ENCODE results near the gene SYT8. TPM values are rescaled to one million over a fixed set of nuclear protein-coding genes. Genes with fewer than 3 reads are reported as not detected.
A peak's percentile ranks its signal among the peaks of the same experiment; 100 is the strongest.

SYT8 gene
- total and polyA plus RNA-seq, 3 experiments from 2014 or later = not detected

DNA sequence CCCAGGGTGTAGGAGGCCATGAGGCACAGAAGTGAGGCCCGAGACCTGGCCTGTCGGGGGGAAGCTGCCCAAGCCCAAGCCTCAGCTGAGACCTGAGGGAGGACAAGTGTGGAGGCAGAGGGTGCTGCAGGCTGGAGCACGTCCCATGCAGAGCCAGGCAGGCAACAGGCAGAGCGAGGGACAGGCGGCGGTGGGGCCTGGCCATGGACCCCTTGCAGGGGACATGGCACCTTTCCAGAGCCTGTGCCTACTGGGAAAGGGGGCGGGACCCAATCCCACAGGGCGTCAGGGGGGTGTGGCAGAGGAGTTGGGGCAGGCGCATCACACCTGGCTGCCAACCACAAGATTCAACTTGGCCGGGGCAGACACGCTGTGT is 8.3 kb downstream of the SYT8 start:
- Histone ChIP-seq H3K27ac (ENCODE audit: low read depth, low read length) (no peak overlapping the region), H3K9me3 (ENCODE audit: low read length) (no peaks in the 10 kb centered on the region), H3K4me1 (ENCODE audit: insufficient read depth, low read length) (peaks cover 44% of the 10 kb centered on the region), H3K4me3 (ENCODE audit: low read length) (no peak overlapping the region), H3K36me3 (ENCODE audit: insufficient read depth, low read length) (no peaks in the 10 kb centered on the region), H3K27me3 (ENCODE audit: insufficient read depth, low read length, poor library complexity, severe bottlenecking) (no peaks in the 10 kb centered on the region)
- Mint-ChIP-seq H3K4me3 (peak overlapping the region in 6 of 7 donors; percentile 26 to 86 (median 66)), H3K36me3 (no peaks in the 10 kb centered on the region), H3K27ac (peak overlapping the region in 3 of 8 donors; percentile 11 to 53 (median 42)), H3K27me3 (peaks cover 0 to 1% of the 10 kb centered on the region in 2 donors), H3K9me3 (no peaks in the 10 kb centered on the region), H3K4me1 (peaks cover 40 to 68% (median 44%) of the 10 kb centered on the region in 3 donors)
- CTCF ChIA-PET = interaction anchor here (1.0 to 1.6 kb wide), 2 partner anchors 190 to 308 kb away, joined by 3 read pairs; no protein-coding TSS in a partner anchor
- POLR2A ChIA-PET = interaction anchor here (0.9 kb wide), 1 partner anchor 75 kb away, joined by 3 read pairs; no protein-coding TSS in a partner anchor
- no peak for DNase-seq

DNA sequence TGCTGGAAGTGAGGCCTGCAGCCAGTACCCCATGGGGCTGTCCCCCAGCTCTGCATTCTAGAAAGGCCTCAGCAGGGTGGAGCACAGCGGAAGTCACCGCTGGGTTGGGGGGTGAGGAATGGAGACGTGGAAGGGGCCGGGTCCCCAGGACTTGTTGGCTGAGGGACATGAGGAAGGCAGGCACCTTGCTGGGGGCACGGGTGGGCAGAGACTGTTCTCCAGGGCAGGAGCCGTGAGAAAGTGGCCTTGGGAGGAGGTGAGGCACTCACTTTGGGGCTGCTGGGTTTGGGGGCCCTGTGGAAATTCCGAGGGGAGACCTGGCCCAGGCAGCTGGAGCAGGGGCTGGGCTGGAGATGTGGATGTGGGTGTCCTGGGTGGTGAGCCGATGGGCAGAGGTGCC is 9.0 kb downstream of the SYT8 start:
- Histone ChIP-seq H3K4me1 (ENCODE audit: insufficient read depth, low read length) (peaks cover 50% of the 10 kb centered on the region), H3K27ac (ENCODE audit: low read depth, low read length) (peak overlapping the region; percentile 18), H3K36me3 (ENCODE audit: insufficient read depth, low read length) (no peaks in the 10 kb centered on the region), H3K27me3 (ENCODE audit: insufficient read depth, low read length, poor library complexity, severe bottlenecking) (no peaks in the 10 kb centered on the region), H3K9me3 (ENCODE audit: low read length) (no peaks in the 10 kb centered on the region), H3K4me3 (ENCODE audit: low read length) (peak overlapping the region; percentile 37)
- H3K36me3 Mint-ChIP-seq = no peaks in the 10 kb centered on the region
- H3K4me3 Mint-ChIP-seq = peak overlapping the region; percentile 50 to 86 (median 74)
- peak overlapping the region in 6 of 8 donors; percentile 94 to 98 (median 96) for H3K27ac Mint-ChIP-seq
- peaks cover 0 to 1% of the 10 kb centered on the region in 2 donors for H3K27me3 Mint-ChIP-seq
- peaks cover 43 to 75% (median 48%) of the 10 kb centered on the region in 3 donors for H3K4me1 Mint-ChIP-seq
- no peak for DNase-seq
- no peaks in the 10 kb centered on the region for H3K9me3 Mint-ChIP-seq
- CTCF ChIA-PET = interaction anchor here (1.6 kb wide), 1 partner anchor 308 kb away, joined by 3 read pairs; no protein-coding TSS in a partner anchor
- POLR2A ChIA-PET = interaction anchor here (0.9 kb wide), 1 partner anchor 74 kb away, joined by 3 read pairs; no protein-coding TSS in a partner anchor

DNA sequence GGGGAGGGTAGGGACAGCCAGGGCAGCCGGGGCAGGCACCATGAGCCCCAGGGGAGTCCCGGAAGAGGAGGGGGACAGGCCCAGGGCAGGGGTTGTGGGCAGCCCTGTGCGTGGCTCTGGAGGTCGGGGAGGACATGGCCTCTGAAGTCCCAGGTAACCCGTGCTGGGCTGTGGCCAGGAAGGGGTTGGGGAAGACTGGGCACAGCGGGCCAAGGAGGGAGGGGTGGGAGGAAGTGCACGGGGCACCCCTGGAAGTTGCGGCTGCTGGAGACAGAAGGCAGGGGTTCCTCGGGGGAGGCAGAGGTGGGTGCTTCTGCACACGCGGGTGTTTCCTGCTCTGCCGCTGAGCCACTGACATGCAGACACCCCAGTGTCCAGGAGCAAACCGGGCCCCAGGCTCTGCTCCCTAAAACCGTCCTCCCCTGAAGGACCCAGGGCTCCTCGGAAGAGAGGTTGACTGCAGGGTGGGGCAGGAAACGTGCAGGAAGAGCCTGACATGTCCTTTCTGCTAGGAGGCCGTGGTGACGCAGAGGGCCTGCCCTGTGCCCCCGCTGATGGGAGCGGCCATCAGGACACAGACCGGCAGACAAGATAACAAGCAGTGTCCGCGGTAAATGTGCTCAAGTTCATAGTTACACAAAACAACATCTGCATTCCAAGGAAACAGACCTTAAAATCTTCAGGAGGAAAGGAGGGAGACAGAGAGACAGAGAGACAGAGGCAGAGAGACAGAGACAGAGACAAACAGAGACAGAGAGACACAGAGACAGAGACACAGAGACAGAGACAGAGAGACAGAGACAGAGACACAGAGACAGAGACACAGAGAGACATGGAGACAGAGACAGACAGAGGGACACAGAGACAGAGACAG is 9.7 kb downstream of the SYT8 start:
- Histone ChIP-seq H3K4me3 (ENCODE audit: low read length) (peak overlapping the region; percentile 37), H3K36me3 (ENCODE audit: insufficient read depth, low read length) (no peaks in the 10 kb centered on the region), H3K27ac (ENCODE audit: low read depth, low read length) (peak overlapping the region; percentile 18), H3K9me3 (ENCODE audit: low read length) (no peaks in the 10 kb centered on the region), H3K4me1 (ENCODE audit: insufficient read depth, low read length) (peaks cover 56% of the 10 kb centered on the region), H3K27me3 (ENCODE audit: insufficient read depth, low read length, poor library complexity, severe bottlenecking) (no peaks in the 10 kb centered on the region)
- Mint-ChIP-seq H3K9me3 (no peaks in the 10 kb centered on the region), H3K27me3 (peaks cover 0 to 1% of the 10 kb centered on the region in 2 donors), H3K4me3 (peak overlapping the region; percentile 65 to 86 (median 81)), H3K27ac (peak overlapping the region; percentile 91 to 98 (median 95)), H3K36me3 (no peaks in the 10 kb centered on the region), H3K4me1 (peaks cover 49 to 77% (median 55%) of the 10 kb centered on the region in 3 donors)
- peak in 3 of 5 donors; percentile 46 to 68 (median 48) for DNase-seq
- CTCF ChIA-PET = interaction anchor here (1.6 kb wide), 1 partner anchor 307 kb away, joined by 3 read pairs; no protein-coding TSS in a partner anchor
- POLR2A ChIA-PET = no interaction called here

DNA sequence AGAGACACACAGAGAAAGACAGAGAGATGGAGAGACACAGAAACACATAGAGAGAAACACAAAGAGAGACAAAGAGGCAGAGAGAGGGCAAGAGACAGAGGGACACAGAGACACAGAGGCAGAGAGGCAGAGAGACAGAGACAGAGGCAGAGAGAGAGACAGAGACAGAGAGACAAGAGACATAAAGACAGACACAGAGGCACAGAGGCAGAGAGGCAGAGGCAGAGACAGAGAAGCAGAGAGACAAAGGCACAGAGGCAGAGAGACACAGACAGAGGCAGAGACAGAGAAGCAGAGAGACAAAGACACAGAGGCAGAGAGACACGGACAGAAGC is 10.3 kb downstream of the SYT8 start:
- peak overlapping the region; percentile 91 to 98 (median 95) for H3K27ac Mint-ChIP-seq
- POLR2A ChIA-PET = interaction anchor here (1.1 kb wide), 1 partner anchor 103 kb away, joined by 4 read pairs; no protein-coding TSS in a partner anchor
- H3K4me3 ChIP-seq (ENCODE audit: low read length) = peak overlapping the region; percentile 37

DNA sequence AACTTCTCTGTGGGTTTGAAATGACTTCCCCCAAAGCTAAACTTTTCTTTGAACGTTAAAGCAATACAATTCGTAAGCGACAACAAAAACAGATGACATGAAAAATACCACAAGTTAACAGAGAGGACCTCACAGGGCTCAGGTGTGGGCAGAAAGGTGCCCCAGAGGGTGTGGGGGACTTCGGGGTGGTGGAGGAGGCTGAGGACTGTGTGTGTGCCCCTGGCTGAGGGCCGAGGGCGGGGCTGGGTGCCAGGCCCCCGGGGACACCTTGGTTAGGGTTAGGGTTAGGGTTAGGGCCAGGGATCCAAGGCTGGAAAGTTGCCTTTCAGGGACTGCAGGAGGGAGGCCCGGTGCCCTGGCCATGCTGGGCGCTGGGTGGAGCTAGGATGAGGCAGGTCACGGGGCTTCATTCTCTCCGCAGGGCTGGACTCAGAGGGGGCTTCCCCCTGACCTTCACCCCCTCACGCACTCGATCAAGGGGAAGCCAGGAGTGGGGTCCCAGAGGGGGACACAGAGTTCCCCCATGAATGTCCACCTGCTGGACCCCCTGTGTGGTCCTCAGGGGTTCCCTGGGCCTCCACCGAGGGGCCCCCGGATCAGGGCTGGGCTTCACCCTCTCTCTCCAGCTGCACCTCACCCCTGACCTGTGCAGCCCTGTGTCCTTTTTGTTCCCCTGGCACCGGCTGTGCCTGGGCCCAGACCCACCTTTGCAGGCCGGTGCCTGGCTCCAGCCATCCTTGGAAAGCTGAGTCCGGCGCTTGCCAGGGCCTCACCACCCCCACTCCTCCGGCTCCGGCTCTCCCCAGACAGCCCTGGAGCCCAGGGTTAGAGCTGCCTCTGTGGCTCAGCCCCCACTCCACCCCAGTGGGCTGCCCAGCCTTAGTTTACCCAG is 11.0 kb downstream of the SYT8 start:
- H3K27ac ChIP-seq (ENCODE audit: low read depth, low read length) = no peak overlapping the region

More for the DNA sequence above, 10.3 kb downstream of the SYT8 start:
- Histone ChIP-seq H3K27me3 (ENCODE audit: insufficient read depth, low read length, poor library complexity, severe bottlenecking) (no peaks in the 10 kb centered on the region), H3K36me3 (ENCODE audit: insufficient read depth, low read length) (no peaks in the 10 kb centered on the region), H3K4me1 (ENCODE audit: insufficient read depth, low read length) (peaks cover 59% of the 10 kb centered on the region), H3K27ac (ENCODE audit: low read depth, low read length) (peak overlapping the region; percentile 18), H3K9me3 (ENCODE audit: low read length) (no peaks in the 10 kb centered on the region)
- Mint-ChIP-seq H3K9me3 (no peaks in the 10 kb centered on the region), H3K36me3 (no peaks in the 10 kb centered on the region), H3K27me3 (peaks cover 0 to 1% of the 10 kb centered on the region in 2 donors), H3K4me3 (peak overlapping the region; percentile 65 to 86 (median 81)), H3K4me1 (peaks cover 47 to 77% (median 55%) of the 10 kb centered on the region in 3 donors)
- CTCF ChIA-PET = interaction anchor here (1.1 to 3.4 kb wide), 2 partner anchors 151 to 154 kb away, joined by 3 to 13 read pairs; no protein-coding TSS in a partner anchor
- DNase-seq = no peak

GRCh38 chr11:1846453-1846932 is 11.7 kb downstream of the SYT8 start:
- no peak overlapping the region for H3K4me3 ChIP-seq (ENCODE audit: low read length)
- DNase-seq = no peak
- CTCF ChIA-PET = interaction anchor here (1.2 to 3.4 kb wide), 9 partner anchors 8 to 194 kb away, joined by 3 to 13 read pairs (median 7); partner anchors contain the start of genes SYT8 and TNNI2
- H3K9me3 ChIP-seq (ENCODE audit: low read length) = no peaks in the 10 kb centered on the region
- no peaks in the 10 kb centered on the region for H3K36me3 Mint-ChIP-seq
- peak overlapping the region in 1 of 7 donors; percentile 29 for H3K4me3 Mint-ChIP-seq
- peaks cover 0 to 1% of the 10 kb centered on the region in 2 donors for H3K27me3 Mint-ChIP-seq
- H3K27me3 ChIP-seq (ENCODE audit: insufficient read depth, low read length, poor library complexity, severe bottlenecking) = no peaks in the 10 kb centered on the region
- H3K27ac Mint-ChIP-seq = peak overlapping the region in 7 of 8 donors; percentile 47 to 93 (median 78)
- peaks cover 72% of the 10 kb centered on the region for H3K4me1 ChIP-seq (ENCODE audit: insufficient read depth, low read length)
- no peak overlapping the region for H3K27ac ChIP-seq (ENCODE audit: low read depth, low read length)
- POLR2A ChIA-PET = no interaction called here
- H3K36me3 ChIP-seq (ENCODE audit: insufficient read depth, low read length) = no peaks in the 10 kb centered on the region
- H3K4me1 Mint-ChIP-seq = peaks cover 61 to 83% (median 70%) of the 10 kb centered on the region in 3 donors
- no peaks in the 10 kb centered on the region for H3K9me3 Mint-ChIP-seq

More for the DNA sequence above, 11.0 kb downstream of the SYT8 start:
- H3K27me3 ChIP-seq (ENCODE audit: insufficient read depth, low read length, poor library complexity, severe bottlenecking) = no peaks in the 10 kb centered on the region
- CTCF ChIA-PET = interaction anchor here (1.1 to 3.4 kb wide), 4 partner anchors 13 to 154 kb away, joined by 3 to 13 read pairs (median 6); no protein-coding TSS in a partner anchor
- Mint-ChIP-seq H3K4me1 (peaks cover 54 to 81% (median 63%) of the 10 kb centered on the region in 3 donors), H3K4me3 (peak overlapping the region; percentile 65 to 86 (median 81)), H3K27me3 (peaks cover 0 to 1% of the 10 kb centered on the region in 2 donors), H3K9me3 (no peaks in the 10 kb centered on the region), H3K27ac (peak overlapping the region; percentile 91 to 98 (median 95)), H3K36me3 (no peaks in the 10 kb centered on the region)
- peak in 3 of 5 donors; percentile 44 to 69 (median 63) for DNase-seq
- POLR2A ChIA-PET = interaction anchor here (1.1 kb wide), 1 partner anchor 102 kb away, joined by 4 read pairs; no protein-coding TSS in a partner anchor
- H3K9me3 ChIP-seq (ENCODE audit: low read length) = no peaks in the 10 kb centered on the region
- H3K4me3 ChIP-seq (ENCODE audit: low read length) = peak overlapping the region; percentile 37
- no peaks in the 10 kb centered on the region for H3K36me3 ChIP-seq (ENCODE audit: insufficient read depth, low read length)
- H3K4me1 ChIP-seq (ENCODE audit: insufficient read depth, low read length) = peaks cover 66% of the 10 kb centered on the region
